Ovary (tissue), 9 donors: ENCODE results near the gene ADAMTS6. TPM values are rescaled to one million over a fixed set of nuclear protein-coding genes. Genes with fewer than 3 reads are reported as not detected.

Experiments used
- DNase-seq, 5 donors: peaks; one replicate each; pipeline ENCODE4 v3.0.0-alpha.2; 2019 to 2020
- H3K27ac ChIP-seq, 2 donors: fragments of 200-600 bp; one replicate each; pipeline versions ENCODE4 v1.5.1 to v1.8.0; 2019 to 2022
- H3K27me3 ChIP-seq: fragments of 200-600 bp; one replicate; pipeline ENCODE4 v1.8.0; 2022
- H3K36me3 ChIP-seq: fragments of 200-600 bp; sonication (generic); one replicate; pipeline ENCODE4 v1.5.1; 2019
- H3K4me1 ChIP-seq: one replicate; pipeline ENCODE4 v1.8.1; 2013; ENCODE audit warnings: mild to moderate bottlenecking, moderate library complexity; ENCODE audit not compliant: insufficient read depth
- H3K4me3 ChIP-seq: fragments of 200-600 bp; sonication (generic); one replicate; pipeline ENCODE4 v1.5.1; 2017
- H3K9me3 ChIP-seq, 2 donors: fragments of 200-600 bp in 1 of 2; sonication (generic) in 1 of 2; one replicate each; pipeline versions ENCODE4 v1.5.1 to v1.8.1; 2013 to 2019; ENCODE audit warnings: mild to moderate bottlenecking in 1 of 2, moderate library complexity in 1 of 2
- EP300 ChIP-seq: sonication (generic); formaldehyde crosslinking; IDR thresholded peaks from one replicate; pipeline ENCODE4 v1.6.1; 2017; ENCODE audit warnings: antibody characterized with exemption
- POLR2A ChIP-seq: fragments of 450-650 bp; IDR thresholded peaks from one replicate; pipeline ENCODE4 v1.6.1; 2017; ENCODE audit warnings: antibody characterized with exemption, mild to moderate bottlenecking, moderate library complexity
- WGBS, 3 donors: extraction: QIAGEN DNeasy Blood & Tissue Kit in 1 of 3; methylation state at CpG; one replicate each; pipeline versions ENCODE4 v1.1.5 to v1.1.7; 2013 to 2017; 5-methylcytosine and 5-hydroxymethylcytosine counted together
- intact Hi-C, 4 donors: fragments of 100-400 bp; cut with DNase I; formaldehyde crosslinking; loops; one replicate each; pipeline versions ENCODE4 v1.11.0 to v1.15.1; 2022 to 2023
- polyA plus RNA-seq, 2 donors: library from polyadenylated mRNA; stranded (reverse); fragments of 200-250 nt in 1 of 2; fragments of 350-450 nt in 1 of 2; fragmentation: Illumina TruSeq in 1 of 2; extraction: RNeasy Lipid Tissue Mini Kit (QIAGEN cat#74804) in 1 of 2; gene quantifications; one replicate each; pipeline ENCODE4 v1.2.3, GENCODE V29; 2013 to 2014
- total RNA-seq, 7 donors: library from RNA; depleted of rRNA in 2 of 7; stranded (reverse); fragments of >200 nt in 2 of 7; fragmentation: NEBNext Ultra II Directional in 3 of 7; extraction: Animal tissue kit (Norgen Biotek cat#: 25700) in 3 of 7; gene quantifications; one replicate each; pipeline versions ENCODE4 v1.1.0 to v1.2.4, GENCODE V29; 2016 to 2023
- TF ChIP-seq, protein P1 (sequence below), 3 donors: fragments of 450-650 bp in 2 of 3; fragments of 200-600 bp in 1 of 3; IDR thresholded peaks; one replicate each; pipeline versions ENCODE4 v1.5.1 to v1.8.0; 2016 to 2022; ENCODE audit warnings: antibody characterized with exemption in 3 of 3, mild to moderate bottlenecking in 1 of 3
- donor health status: DM: no; HTN: no; CAD: no; lungs with moderate emphysema.
- donor health status: DM: no; HTN: no; CAD: no.
- donor health status: Bipolar disorder and iron deficiency.
- donor health status: DM: yes; HTN: yes; CAD: no.
- donor health status: DM: no; HTN: no; CAD: no.
- donor health status: DM: yes; HTN: yes; CAD: no.

Gene ADAMTS6
- total and polyA plus RNA-seq, 9 donors, result 0.96 to 7.2 (median 2.2) TPM

DNA sequence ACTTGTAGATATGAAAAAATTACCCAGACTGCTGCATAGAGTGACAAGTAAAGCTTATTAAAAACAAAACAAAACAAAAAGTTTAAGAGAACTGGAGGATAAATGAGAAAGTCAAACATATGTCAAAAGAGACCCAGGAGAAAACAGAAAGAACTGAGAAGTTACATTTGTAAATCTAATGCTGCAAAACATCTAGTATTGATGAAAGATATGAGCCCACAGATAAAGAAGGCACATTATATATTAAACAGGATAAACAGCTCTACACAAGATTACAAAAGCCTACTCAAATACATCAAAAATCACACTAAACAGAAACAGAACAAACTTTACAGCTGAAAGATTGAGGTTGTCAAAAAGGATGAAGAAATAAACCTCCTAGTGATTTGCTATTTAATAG, 55.1 kb downstream of the ADAMTS6 start:
- H3K4me1 ChIP-seq, result no peaks in the 10 kb centered on the region
- H3K9me3 ChIP-seq, result no peaks in the 10 kb centered on the region
- no peaks in the 10 kb centered on the region for H3K27me3 ChIP-seq
- H3K36me3 ChIP-seq, result no peaks in the 10 kb centered on the region
- intact Hi-C loops, result no loop called here
- no peak for DNase-seq
- TF ChIP-seq, protein P1, sequence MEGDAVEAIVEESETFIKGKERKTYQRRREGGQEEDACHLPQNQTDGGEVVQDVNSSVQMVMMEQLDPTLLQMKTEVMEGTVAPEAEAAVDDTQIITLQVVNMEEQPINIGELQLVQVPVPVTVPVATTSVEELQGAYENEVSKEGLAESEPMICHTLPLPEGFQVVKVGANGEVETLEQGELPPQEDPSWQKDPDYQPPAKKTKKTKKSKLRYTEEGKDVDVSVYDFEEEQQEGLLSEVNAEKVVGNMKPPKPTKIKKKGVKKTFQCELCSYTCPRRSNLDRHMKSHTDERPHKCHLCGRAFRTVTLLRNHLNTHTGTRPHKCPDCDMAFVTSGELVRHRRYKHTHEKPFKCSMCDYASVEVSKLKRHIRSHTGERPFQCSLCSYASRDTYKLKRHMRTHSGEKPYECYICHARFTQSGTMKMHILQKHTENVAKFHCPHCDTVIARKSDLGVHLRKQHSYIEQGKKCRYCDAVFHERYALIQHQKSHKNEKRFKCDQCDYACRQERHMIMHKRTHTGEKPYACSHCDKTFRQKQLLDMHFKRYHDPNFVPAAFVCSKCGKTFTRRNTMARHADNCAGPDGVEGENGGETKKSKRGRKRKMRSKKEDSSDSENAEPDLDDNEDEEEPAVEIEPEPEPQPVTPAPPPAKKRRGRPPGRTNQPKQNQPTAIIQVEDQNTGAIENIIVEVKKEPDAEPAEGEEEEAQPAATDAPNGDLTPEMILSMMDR (IDR thresholded peaks at IDR 0.05), result no peak
- no peak for TF ChIP-seq EP300
- TF ChIP-seq POLR2A, result no peak
- no peak overlapping the region for H3K4me3 ChIP-seq
- no peak overlapping the region for H3K27ac ChIP-seq

DNA sequence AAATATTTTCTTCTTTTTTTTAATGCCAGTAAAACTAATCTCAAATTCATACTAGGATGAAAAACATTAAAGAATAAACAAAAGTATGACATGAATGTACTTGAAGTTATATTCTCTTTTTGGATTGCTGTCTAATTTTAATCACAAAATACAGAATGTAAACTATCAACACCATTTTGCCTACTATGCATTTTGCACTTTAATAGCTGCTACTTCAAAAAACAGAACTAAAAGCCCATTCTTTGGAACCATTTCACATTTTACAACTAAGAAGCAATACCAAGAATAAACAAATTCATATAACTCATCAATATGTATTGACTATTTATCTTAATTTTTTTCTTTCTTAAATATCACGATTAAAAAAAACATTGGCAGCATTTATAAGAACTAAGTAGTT, 58.1 kb downstream of the ADAMTS6 start:
- Histone ChIP-seq H3K4me1 (no peaks in the 10 kb centered on the region), H3K4me3 (no peak overlapping the region), H3K27ac (no peak overlapping the region), H3K9me3 (no peaks in the 10 kb centered on the region), H3K36me3 (no peaks in the 10 kb centered on the region), H3K27me3 (no peaks in the 10 kb centered on the region)
- TF ChIP-seq POLR2A (no peak), EP300 (no peak)
- TF ChIP-seq, protein P1 (IDR thresholded peaks at IDR 0.05), result no peak
- 81 to 88% (median 84%) methylated on average over 1 of the region's 1 CpG for WGBS, 3 donors
- no peak for DNase-seq
- intact Hi-C loops, result no loop called here

DNA sequence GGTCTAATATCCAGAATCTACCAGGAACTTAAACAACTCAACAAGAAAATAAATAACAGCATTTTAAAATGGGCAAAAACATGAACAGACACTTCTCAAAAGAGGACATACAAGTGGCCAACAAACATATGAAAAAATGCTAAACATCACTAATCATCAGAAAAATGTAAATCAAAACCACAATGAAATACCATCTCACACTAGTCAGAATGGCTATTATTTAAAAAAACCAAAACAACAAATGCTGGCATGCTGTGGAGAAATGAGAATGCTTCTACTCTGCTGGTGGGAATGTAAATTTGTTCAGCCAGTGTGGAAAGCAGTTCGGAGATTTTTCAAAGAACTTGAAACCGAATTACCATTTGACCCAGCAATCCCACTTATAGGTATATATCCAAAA, 63.1 kb downstream of the ADAMTS6 start:
- no peak for DNase-seq
- 92 to 99% (median 96%) methylated on average over 2 of the region's 2 CpGs for WGBS, 3 donors
- intact Hi-C loops, result no loop called here
- Histone ChIP-seq H3K36me3 (no peaks in the 10 kb centered on the region), H3K27me3 (no peaks in the 10 kb centered on the region), H3K27ac (no peak overlapping the region), H3K4me3 (no peak overlapping the region), H3K4me1 (no peaks in the 10 kb centered on the region), H3K9me3 (no peaks in the 10 kb centered on the region)
- TF ChIP-seq POLR2A (no peak), EP300 (no peak)
- TF ChIP-seq, protein P1 (IDR thresholded peaks at IDR 0.05), result no peak

DNA sequence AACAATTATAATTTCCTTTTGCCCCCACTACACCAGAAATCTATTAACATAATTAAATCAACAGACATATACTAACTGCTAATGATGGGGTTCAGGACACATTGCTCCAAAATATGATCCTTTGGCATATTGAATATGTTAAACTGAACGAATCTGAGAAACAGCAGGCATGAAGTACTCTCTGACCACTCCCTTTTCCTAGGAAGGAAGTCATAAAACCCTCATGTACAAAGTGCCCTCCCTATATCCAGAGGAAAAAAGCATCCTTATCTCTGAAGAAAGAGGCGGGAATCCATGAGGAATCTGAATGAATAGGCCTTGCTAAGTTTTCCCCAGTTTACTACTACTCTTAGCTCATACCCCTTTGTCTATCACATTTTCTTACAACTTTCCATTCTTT, 67.9 kb downstream of the ADAMTS6 start:
- WGBS, 3 donors, result 61 to 77% (median 70%) methylated on average over 2 of the region's 2 CpGs
- no peak overlapping the region for H3K4me3 ChIP-seq
- DNase-seq, result no peak
- H3K9me3 ChIP-seq, result no peaks in the 10 kb centered on the region
- no peak overlapping the region for H3K27ac ChIP-seq
- intact Hi-C loops, result no loop called here
- no peaks in the 10 kb centered on the region for H3K36me3 ChIP-seq
- TF ChIP-seq EP300 (no peak), POLR2A (no peak)
- H3K4me1 ChIP-seq, result no peaks in the 10 kb centered on the region
- H3K27me3 ChIP-seq, result no peaks in the 10 kb centered on the region

DNA sequence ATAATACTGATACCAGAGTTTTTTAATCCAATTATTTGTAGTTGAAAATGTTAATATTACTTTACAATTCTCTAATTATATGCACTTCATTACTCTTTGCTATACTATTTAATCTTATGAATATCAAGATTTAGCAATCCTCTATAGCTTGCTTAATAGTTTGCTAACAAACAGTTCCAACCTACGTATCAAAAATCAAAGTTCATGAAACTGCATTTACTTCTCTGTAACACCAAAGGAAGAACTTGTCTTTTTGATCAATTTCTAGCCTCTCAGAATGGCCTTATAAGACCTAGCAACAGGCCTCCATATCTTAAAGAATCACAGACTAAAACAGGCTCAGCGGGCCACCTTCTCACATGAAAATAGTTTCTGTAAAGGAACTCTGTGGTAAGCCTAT, 68.9 kb downstream of the ADAMTS6 start:
- TF ChIP-seq POLR2A (no peak), EP300 (no peak)
- TF ChIP-seq, protein P1 (IDR thresholded peaks at IDR 0.05), result no peak
- DNase-seq, result no peak
- no peak overlapping the region for H3K27ac ChIP-seq
- H3K4me3 ChIP-seq, result no peak overlapping the region
- intact Hi-C loops, result no loop called here
- 96 to 98% (median 96%) methylated on average over 2 of the region's 2 CpGs for WGBS, 3 donors
- H3K36me3 ChIP-seq, result no peaks in the 10 kb centered on the region
- no peaks in the 10 kb centered on the region for H3K27me3 ChIP-seq
- H3K4me1 ChIP-seq, result no peaks in the 10 kb centered on the region
- H3K9me3 ChIP-seq, result no peaks in the 10 kb centered on the region
